Esophagus squamous epithelium (tissue), 5 donors: Measurements from ENCODE around the gene PM20D1. TPM values are rescaled to one million over a fixed set of nuclear protein-coding genes. Genes with fewer than 3 reads are reported as not detected.

Source experiments
- DNase-seq: peaks from one replicate; lab custom pipeline; 2025; lab: John Stamatoyannopoulos, UW
- H3K27ac ChIP-seq, 4 donors: fragments of 200-600 bp; sonication (generic); one replicate each; pipeline ENCODE4 v1.5.1; 2016 to 2019; ENCODE audit warnings: mild to moderate bottlenecking in 1 of 4
- H3K27me3 ChIP-seq, 4 donors: fragments of 200-600 bp; sonication (generic); 1 replicate in 3 of 4; 2 replicates in 1 of 4; pipeline versions ENCODE4 v1.5.1 to v1.6.0; 2017 to 2021; ENCODE audit warnings: antibody characterized with exemption in 1 of 4
- H3K36me3 ChIP-seq, 3 donors: fragments of 200-600 bp; sonication (generic); one replicate each; pipeline ENCODE4 v1.5.1; 2016 to 2019
- H3K4me1 ChIP-seq, 3 donors: fragments of 200-600 bp; sonication (generic); one replicate each; pipeline ENCODE4 v1.5.1; 2017 to 2019
- H3K4me3 ChIP-seq, 4 donors: fragments of 200-600 bp; sonication (generic); 1 replicate in 3 of 4; 2 replicates in 1 of 4; pipeline ENCODE4 v1.5.1; 2016 to 2019; ENCODE audit warnings: mild to moderate bottlenecking in 2 of 4, moderate library complexity in 1 of 4
- H3K9me3 ChIP-seq, 3 donors: fragments of 200-600 bp; sonication (generic); one replicate each; pipeline ENCODE4 v1.5.1; 2016 to 2019
- CTCF ChIP-seq, 6 experiments: fragments of 450-650 bp in 4 of 6; fragments of 200-600 bp in 2 of 6; sonication (generic) in 2 of 6; IDR thresholded peaks; one replicate each; pipeline ENCODE4 v1.5.1; 2016 to 2019; ENCODE audit warnings: antibody characterized with exemption in 6 of 6, mild to moderate bottlenecking in 4 of 6, moderate library complexity in 4 of 6
- POLR2A ChIP-seq, 4 donors: fragments of 450-650 bp; IDR thresholded peaks; one replicate each; pipeline ENCODE4 v1.6.1; 2017; ENCODE audit warnings: antibody characterized with exemption in 4 of 4, mild to moderate bottlenecking in 4 of 4, moderate library complexity in 3 of 4
- WGBS, 2 donors: methylation state at CpG; one replicate each; pipeline ENCODE4 v1.1.5; 2018; 5-methylcytosine and 5-hydroxymethylcytosine counted together
- intact Hi-C: fragments of 100-400 bp; cut with DNase I; formaldehyde crosslinking; loops from one replicate; pipeline ENCODE4 v1.15.0; 2022
- total RNA-seq, 4 donors: library from RNA; depleted of rRNA; stranded (reverse); fragments of >200 nt; gene quantifications; one replicate each; pipeline ENCODE4 v1.1.0, GENCODE V29; 2016
- donor health status: DM: yes; HTN: yes; CAD: no.

The PM20D1 gene
- total RNA-seq, 4 donors from 2014 or later = 0.57 TPM; not detected in 3

- Histone ChIP-seq H3K27me3 (no peaks in the 10 kb centered on the region), H3K27ac (no peak overlapping the region), H3K36me3 (no peaks in the 10 kb centered on the region), H3K9me3 (no peaks in the 10 kb centered on the region), H3K4me3 (no peak overlapping the region), H3K4me1 (peaks cover 0 to 16% (median 7%) of the 10 kb centered on the region in 3 donors)
- 60 to 84% methylated on average over 1 to 3 of the region's 3 CpGs for WGBS, 2 donors
- intact Hi-C loops = no loop called here
- no peak for DNase-seq
- TF ChIP-seq CTCF (IDR thresholded peaks at IDR 0.05) (no peak), POLR2A (IDR thresholded peaks at IDR 0.05) (no peak)
These were observed 32.6 kb downstream of the PM20D1 start for GRCh38 chr1:205817364-205817763.

- no peak for DNase-seq
- H3K9me3 ChIP-seq = no peaks in the 10 kb centered on the region
- peaks cover 0 to 52% (median 23%) of the 10 kb centered on the region in 3 donors for H3K4me1 ChIP-seq
- 1 to 6% methylated on average over 5 to 9 of the region's 14 CpGs for WGBS, 2 donors
- intact Hi-C loops = no loop called here
- peak overlapping the region; percentile 76 to 94 (median 90) for H3K27ac ChIP-seq
- peak overlapping the region; percentile 72 to 97 (median 92) for H3K4me3 ChIP-seq
- TF ChIP-seq POLR2A (IDR thresholded peaks at IDR 0.05) = no peak
- TF ChIP-seq CTCF (IDR thresholded peaks at IDR 0.05) = no peak
- H3K27me3 ChIP-seq = no peaks in the 10 kb centered on the region
- H3K36me3 ChIP-seq = peaks cover 0 to 18% (median 0%) of the 10 kb centered on the region in 3 donors
These were observed 36.2 kb downstream of the PM20D1 start for GRCh38 chr1:205813755-205814058.

GRCh38 chr1:205812878-205813754, 36.8 kb downstream of the PM20D1 start, which contains the start of gene SLC41A1:
TSS of gene SLC41A1 (minus strand) at chr1:205813198. CDS start at chr1:205810441, 2,757 bp downstream.
- peak within 1 kb of the TSS; percentile 76 to 94 (median 90) for H3K27ac ChIP-seq
- peak within 1 kb of the TSS; percentile 72 to 97 (median 92) for H3K4me3 ChIP-seq
- DNase-seq = peak; percentile 58
- intact Hi-C loops = no loop called here
- H3K4me1 ChIP-seq = peaks cover 0 to 56% (median 26%) of the 10 kb centered on the region in 3 donors
- no peaks in the 10 kb centered on the region for H3K9me3 ChIP-seq
- H3K27me3 ChIP-seq = no peaks in the 10 kb centered on the region
- H3K36me3 ChIP-seq = peaks cover 0 to 18% (median 0%) of the 10 kb centered on the region in 3 donors
- TF ChIP-seq POLR2A (IDR thresholded peaks at IDR 0.05) (peak in 3 of 4 donors; percentile 34 to 79 (median 57)), CTCF (IDR thresholded peaks at IDR 0.05) (no peak)
- no CpG with 5 or more reads among the region's 83 CpGs for WGBS, 2 donors

GRCh38 chr1:205812271-205812877, 37.6 kb downstream of the PM20D1 start:
- H3K27me3 ChIP-seq = no peaks in the 10 kb centered on the region
- intact Hi-C loops = no loop called here
- no peak for DNase-seq
- TF ChIP-seq CTCF (IDR thresholded peaks at IDR 0.05) (no peak), POLR2A (IDR thresholded peaks at IDR 0.05) (no peak)
- peaks cover 0 to 18% (median 0%) of the 10 kb centered on the region in 3 donors for H3K36me3 ChIP-seq
- H3K4me1 ChIP-seq = peaks cover 0 to 56% (median 26%) of the 10 kb centered on the region in 3 donors
- H3K4me3 ChIP-seq = peak overlapping the region; percentile 72 to 97 (median 92)
- H3K9me3 ChIP-seq = no peaks in the 10 kb centered on the region
- H3K27ac ChIP-seq = peak overlapping the region; percentile 76 to 94 (median 90)
- 0 to 3% methylated on average over 2 to 8 of the region's 16 CpGs for WGBS, 2 donors

- Histone ChIP-seq H3K4me1 (peaks cover 0 to 56% (median 26%) of the 10 kb centered on the region in 3 donors), H3K27ac (peak overlapping the region in 2 of 4 donors; percentile 87 to 92), H3K4me3 (peak overlapping the region in 3 of 4 donors; percentile 72 to 97 (median 94)), H3K36me3 (peaks cover 0 to 18% (median 0%) of the 10 kb centered on the region in 3 donors), H3K27me3 (no peaks in the 10 kb centered on the region), H3K9me3 (no peaks in the 10 kb centered on the region)
- DNase-seq = no peak
- intact Hi-C loops = no loop called here
- WGBS, 2 donors = 37 to 50% methylated on average over 5 of the region's 5 CpGs
- TF ChIP-seq CTCF (IDR thresholded peaks at IDR 0.05) = no peak
- no peak for TF ChIP-seq POLR2A (IDR thresholded peaks at IDR 0.05)
These were observed 38.3 kb downstream of the PM20D1 start for GRCh38 chr1:205811660-205812059.
